NCI-H2107 treated with DMSO at 0.1 percent for 48 hours (cell line): Measurements from ENCODE around the gene ERP27.

Experiments used
- DNase-seq: peaks from one replicate; lab custom pipeline; 2025; ENCODE audit not compliant: unreplicated experiment; lab: John Stamatoyannopoulos, UW

ERP27 gene

DNA sequence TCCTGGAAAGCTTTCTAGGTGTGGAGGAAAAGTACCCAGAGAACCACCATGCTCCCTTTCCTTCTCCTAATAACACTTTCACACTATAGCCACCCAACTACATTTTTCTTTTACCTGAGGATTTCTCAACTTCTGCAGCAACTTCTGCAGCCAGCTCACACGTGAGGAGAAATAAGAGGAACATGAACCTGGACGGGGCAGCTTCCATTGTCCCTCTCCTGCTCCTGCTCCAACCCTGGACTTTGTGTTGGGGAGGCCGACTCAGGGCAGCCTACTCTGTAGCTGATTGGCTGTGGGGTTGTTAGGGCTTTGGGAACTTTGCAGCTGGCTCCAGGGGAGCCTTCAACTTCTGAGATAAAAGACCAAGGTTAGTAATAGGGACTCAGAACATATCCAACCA, at the start of gene ERP27:
TSS of gene ERP27 (minus strand) at position 237 of the 400 bp plus-strand sequence. CDS start at position 208, 29 bp downstream.
- DNase-seq = no peak

DNA sequence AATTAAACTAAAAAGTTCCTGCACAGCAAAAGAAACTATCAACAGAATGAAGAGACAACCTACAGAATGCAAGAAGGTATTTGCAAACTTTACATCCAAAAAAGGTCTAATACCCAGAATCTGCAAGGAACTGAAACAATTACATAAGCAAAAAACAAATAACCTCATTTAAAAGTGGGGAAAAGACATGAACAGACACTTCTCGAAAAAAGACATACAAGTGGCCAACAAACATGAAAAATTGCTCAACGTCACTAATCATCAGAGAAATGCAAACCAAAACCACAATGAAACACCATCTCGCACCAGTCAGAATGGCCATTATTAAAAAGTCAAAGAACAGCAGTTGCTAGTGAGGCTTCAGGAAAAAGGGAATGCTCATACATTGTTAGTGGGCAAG, 49.7 kb upstream of the ERP27 start:
- no peak for DNase-seq

DNA sequence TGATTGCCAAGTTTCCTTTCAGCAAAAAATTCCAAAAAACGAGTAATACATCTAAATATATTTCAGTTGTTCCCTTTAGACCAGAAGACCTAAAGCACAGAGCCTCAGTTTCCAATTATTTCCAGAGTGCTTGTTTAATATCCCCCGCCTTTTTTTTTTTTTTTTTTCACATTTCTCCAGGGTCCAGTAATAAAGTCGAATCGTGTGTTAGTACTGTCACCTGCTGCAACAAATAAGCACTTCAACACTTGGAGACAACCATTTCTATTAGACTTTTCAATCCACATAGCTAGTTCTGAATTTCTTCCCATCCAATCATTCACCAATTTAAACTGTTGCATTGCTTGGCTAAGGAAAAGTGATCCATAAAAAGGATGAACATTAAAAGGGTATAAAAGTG, 48.1 kb upstream of the ERP27 start:
- DNase-seq = no peak

DNA sequence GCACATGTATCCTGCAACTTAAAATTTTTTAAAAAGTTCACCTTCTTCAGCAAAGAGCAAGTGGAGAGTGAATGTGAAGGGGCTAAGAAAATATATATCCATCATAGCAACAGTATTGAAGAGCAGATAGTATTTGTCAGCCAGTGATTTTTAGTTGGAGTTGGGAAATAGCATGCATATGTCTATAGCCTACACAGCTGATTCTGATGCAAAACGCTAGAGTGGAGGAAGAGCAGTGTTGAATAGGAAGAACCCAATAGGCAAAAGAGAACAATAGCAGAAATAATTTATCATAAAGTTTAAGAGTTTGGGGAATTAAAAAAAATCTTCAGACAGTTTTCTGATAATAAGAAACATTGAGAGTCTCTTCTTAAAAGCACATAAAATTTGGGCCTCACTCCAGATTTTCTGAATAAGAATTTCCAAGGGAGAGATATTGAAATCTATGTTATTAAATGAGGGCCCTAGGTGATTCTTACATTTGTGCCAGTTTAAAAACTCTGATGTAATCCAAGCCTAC, 46.5 kb upstream of the ERP27 start:
- no peak for DNase-seq

DNA sequence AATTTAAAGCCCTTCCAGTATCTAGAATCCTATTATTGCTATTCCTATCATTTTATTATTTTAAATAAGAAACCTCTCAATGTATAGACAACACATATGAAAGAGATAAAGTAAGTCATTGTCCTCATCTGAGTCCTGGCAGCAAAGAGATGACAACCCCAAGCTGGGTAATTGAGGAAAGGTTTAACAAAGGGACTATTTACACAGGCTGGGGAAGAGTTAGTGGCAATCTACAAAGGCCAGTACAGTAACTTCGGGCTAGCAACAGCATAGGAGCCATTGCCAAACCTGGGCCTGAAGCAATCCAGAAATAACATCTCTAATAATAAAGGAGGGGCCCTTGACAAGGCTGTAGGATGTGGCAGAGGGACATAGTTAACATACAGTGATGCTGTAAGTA, 45.7 kb upstream of the ERP27 start:
- DNase-seq = no peak

DNA sequence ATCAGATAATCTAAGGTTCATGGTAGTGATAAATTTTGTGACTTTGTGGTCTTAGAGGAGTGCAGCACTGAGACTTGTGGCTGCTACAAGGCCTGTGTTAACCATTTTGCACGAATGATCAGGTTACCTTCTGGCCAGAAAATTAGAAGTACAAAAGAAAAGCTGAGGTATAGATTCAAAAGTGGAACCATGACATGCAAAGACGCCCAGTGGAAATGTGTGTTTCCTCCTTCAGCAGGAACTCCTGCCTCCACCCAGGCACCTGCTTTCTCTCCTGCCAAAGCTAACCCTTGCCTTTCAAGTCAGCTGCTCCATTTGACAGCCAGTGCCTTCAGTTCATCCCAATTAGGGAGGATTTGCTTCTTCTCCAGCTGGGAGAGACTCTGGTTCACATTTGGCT, 44.7 kb upstream of the ERP27 start:
- DNase-seq = no peak

DNA sequence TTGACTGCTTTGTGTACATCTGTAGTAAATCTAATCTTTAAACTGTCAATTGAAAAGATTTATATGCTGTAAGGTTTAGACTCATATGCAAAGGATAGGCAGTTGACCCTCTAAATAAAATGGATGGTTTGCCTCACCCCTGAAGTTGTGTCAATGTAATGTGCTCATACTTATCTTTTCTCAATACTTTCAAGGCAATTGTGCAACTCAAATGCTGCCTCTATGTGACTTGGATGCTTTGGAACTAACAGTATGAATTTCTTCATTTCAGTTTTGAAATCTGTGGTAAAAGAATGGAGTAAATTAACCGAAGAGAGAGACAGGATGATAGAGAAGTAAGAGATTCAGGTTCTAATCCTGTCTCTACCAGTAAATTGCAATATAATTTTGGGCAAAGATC, 44.2 kb upstream of the ERP27 start:
- no peak for DNase-seq

DNA sequence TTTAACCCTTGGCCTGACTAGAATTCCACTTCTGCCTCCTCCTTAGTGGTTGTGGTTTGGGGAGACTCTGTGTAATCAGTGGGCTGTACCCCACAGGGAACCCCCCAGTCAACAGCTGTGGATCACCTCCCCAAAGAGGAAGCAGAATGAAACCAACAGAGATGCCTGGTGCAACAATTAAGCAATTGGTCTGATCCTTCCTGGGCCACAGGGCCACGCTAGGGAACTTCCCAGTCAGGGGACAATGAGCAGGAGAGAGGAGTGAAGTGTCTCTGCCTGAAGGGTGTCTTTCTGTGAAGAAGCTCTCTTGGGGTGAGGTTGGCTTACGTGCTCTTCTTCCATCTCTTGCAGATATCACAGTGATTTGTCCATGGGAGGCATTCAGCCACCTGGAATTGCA, 42.7 kb upstream of the ERP27 start:
- no peak for DNase-seq

DNA sequence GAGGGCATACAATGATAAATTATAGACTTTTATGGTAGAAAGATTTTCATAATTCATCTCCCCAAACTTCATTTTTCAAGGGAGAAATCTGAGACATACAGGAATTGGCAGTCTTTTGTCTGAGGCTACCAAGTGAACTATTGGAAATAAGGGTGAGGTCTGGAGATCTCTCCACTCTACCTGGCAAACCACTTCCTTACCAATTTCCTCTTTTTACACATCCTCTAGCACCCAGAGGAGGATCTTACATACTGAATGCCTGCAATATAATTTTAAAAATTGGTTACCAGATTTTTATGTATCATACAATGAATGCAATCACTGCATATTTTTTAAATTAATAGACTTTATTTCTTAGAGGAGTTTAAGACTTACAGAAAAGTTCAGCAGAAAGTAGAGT, 41.1 kb upstream of the ERP27 start:
- no peak for DNase-seq

DNA sequence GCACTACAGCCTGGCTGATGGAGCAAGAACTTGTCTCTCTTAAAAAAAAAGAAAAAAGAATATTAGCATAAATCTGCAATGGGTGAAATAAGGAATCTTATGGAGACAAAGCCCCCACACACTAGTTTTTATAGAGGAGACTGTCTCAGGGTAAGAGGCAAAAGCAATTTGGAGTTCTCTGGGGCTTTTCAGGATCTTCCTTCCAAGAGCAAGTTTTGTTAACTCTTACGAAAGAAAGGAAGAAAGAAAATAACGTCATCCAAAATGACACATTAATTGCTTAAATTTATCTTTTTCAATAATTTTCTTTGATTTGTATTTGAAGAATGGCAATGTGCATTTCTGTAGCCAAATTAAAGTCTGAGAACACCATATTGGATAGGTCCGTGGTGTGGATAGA, 38.3 kb upstream of the ERP27 start:
- DNase-seq = no peak

DNA sequence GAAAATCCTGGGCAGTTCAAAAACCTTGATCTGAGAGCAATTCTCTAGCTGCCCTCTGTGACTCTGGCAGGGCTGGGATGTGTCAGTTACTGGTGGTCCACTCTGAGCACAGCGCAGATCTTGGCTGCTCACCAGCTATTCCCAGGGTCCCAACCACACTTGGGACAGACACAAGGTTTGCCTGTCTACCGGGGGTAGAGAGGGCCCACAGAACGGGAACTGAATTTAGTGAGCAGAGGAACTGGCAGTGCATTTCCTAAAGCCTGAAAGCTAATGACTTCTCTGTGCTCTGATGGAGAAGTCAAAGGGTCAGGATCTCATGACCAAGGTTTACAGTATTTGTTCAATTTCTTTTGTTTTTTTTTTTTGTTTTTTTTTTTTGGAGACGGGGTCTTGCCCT, 37.1 kb upstream of the ERP27 start:
- no peak for DNase-seq

DNA sequence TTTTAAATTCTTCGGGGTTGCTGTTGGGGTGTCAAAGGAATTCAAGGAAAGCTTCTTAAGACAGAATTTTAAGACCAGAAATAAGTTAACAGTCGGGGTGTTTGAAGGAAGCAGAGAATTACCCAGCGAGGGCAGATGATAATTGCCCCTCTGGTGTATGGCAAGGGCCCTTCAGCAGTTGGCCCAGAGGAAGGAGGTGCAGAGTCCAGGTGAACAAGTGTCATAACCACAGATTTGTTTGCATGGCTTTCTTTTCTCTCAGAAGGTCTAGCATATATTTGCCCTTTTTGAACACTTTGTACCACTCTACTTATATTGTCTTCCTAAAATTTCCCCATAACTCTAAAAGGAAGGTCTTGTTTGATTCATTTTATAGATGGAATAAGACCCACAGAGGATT, 36.3 kb upstream of the ERP27 start:
- no peak for DNase-seq

DNA sequence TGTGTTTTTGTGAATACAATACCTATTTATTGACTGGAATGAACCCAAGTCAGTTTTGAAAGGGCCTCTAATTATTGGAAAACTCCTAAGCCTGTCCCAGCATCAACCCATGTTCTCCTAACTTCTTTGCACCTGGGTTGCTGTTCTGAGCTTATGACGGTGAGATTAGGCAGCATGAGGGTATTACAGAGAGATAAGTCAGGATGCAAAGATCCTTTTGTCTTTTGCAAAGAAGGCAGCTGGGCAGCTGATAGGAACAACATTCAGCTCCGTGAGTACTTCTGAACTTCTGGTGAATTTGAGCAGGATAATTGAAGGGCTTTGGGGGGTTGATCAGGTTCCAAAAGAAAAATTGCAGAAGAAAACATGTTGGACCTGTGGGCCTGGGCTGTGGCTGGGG, 34.5 kb upstream of the ERP27 start, which contains the start of gene PDE6H:
TSS of gene PDE6H (plus strand) at position 227 of the 400 bp plus-strand sequence. CDS start 4,971 bp downstream, outside the sequence.
- DNase-seq = no peak

DNA sequence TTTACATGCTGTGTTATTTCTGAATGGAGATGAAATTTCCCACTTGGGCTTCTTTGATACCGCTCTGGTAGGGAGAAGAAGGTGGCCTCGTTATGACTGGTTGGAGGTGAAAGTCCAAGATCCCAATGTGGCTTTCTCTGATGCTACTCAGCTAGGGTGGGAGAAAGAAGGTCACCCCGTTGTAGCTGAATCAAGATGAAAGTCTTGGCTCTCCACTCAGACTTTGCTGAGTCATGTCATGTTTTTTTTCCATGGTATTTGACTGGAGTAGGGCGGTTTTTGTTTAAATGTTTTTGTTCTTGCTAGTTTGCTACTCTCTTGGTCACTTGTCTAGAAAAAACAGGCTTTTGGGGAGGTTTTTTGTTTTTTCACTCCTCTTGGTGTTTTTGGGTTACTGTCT, 32.1 kb upstream of the ERP27 start:
- DNase-seq = no peak

DNA sequence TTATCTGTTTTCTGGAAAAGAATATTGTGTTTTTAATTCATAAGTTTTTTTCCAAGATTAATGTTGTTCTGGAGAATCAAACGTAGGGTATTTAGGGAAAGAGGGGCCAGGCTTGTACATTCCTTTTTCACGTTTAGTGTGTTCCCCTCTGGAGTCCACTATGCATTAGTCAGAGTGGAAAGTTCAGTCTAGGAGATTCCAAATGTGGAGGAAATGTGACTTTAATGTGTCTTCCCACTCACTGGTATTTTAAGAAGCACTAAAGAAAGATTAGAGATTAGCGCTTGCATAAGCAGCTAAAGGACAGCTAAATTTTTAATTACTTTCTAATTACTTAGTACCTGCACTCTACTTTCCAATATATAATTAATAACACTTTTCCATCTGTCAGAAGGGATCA, 30.1 kb upstream of the ERP27 start:
- DNase-seq = no peak

DNA sequence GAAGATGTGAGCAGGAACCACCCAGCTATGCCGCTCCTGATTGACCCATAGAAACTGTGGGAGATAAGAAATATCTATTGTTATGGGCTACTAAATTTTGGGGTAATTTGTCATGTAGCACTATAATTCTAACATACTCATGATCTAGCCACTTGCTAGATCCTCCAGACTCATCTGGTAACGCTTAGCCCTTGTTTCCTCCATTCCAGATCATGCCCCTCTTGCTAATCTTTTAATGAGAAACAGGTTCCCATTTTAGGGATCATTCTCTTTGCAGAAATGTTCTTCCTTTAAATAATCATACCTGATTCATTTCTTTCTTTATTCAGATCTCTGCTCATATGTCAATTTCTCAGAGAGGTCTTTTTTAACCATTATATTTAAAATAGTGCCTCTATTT, 26.9 kb upstream of the ERP27 start:
- DNase-seq = no peak

DNA sequence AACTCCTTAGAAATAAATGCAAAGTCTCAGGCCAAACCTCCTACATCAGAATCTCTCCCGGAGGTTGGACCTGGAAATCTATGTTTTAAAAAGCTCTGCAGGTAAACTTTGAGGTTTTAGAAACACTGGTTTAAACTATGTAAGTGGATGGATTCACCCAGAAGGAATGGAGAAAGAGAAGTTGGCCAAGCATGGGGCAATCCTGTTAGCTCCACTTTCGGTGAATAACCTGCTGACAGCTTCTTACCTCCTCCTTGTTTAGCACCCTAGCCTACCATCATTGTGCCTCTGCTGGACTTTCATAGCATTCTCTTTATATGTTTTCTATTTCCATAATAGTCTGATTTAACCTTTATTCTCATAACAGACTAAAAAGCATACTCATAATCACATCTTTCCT, 26.1 kb upstream of the ERP27 start:
- no peak for DNase-seq

DNA sequence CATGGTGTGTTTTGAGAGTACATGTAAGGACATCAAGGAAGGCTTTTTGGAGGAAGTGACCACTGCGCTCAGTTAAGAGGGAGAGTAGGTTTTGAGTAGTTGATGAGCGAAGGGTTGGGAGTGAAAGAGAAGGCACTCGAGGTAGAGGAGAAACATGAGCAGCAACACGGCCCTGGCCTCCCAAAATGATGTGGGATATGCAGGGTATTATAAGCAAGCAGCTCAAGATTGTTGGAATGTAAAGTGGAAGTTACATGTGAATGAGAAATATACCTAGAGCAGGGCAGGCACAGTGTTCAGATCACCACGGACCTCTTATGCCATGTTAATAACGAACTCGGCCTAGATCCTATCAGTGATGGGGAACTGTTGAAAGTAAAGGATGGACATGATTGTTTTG, 25.2 kb upstream of the ERP27 start:
- DNase-seq = no peak

DNA sequence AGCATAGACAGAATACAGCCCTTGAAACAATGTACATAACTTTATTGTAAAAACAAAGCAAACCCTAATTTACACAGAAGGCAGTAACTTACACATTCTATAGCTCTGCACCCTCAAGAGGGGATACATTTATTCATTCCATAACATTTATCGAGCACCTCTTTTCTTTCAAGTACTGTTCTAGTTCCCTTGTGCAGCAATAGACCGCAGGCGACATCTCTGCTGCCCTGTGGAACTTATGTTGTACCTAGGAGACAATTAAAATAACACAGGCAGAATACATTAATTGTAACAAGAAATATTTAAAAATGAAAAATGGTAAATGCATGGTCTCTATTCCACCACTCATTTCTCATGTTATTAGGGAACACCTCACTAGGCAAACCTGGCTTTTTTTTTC, 24.5 kb upstream of the ERP27 start:
- DNase-seq = no peak

DNA sequence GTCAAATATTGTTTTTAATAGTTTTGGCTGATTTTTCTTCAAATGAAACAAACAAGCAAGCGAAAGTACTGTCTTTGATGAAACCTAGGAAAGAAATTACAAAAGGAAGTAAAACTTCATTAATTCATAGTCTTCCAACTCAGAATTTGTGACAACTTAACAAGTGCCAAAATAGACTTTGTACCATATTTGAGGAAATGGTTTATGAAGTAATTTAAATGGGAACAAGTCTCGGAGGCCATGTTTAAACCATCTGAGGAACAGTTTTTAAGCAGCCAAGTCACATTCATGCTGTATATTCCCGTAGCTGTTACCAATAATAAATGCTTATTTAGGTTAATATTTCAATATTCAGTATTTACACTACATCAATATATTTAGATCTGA, 23.8 kb upstream of the ERP27 start:
- no peak for DNase-seq

DNA sequence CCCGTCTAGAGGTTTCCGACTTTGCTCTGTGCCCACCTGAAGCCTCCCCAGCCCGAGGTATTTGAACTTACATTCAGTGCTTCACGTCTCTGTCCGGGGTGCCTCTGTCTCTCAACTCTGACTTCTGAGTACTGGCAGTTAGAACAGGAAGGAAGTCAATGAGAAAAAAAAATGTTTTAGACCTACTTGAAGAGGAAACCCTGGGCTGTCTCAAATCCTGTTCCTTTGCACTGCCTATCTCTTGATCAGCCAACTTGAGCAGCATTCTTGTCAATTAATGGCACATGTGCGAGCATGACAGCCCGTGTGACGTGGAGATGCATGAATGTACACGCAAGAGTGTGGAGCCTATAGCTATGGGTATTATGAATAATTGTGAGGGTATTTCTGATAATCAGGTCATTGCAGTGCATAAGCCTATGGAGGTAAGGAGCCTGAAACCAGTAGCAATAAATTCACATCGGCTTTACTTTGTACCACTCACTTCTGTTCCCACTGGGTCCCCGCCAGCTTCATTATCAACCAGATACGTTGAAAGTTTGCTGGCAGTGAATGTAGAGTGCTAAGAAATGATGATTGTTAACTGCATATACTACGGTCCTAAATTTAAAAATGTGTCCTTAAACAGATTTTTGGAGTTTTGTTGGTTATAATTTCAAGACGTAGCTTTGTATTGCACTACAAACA, 23.3 kb upstream of the ERP27 start, which contains the start of gene ARHGDIB:
TSS of gene ARHGDIB (minus strand) at position 136 of the 687 bp plus-strand sequence. CDS start 10,889 bp downstream, outside the sequence.
- no peak for DNase-seq

DNA sequence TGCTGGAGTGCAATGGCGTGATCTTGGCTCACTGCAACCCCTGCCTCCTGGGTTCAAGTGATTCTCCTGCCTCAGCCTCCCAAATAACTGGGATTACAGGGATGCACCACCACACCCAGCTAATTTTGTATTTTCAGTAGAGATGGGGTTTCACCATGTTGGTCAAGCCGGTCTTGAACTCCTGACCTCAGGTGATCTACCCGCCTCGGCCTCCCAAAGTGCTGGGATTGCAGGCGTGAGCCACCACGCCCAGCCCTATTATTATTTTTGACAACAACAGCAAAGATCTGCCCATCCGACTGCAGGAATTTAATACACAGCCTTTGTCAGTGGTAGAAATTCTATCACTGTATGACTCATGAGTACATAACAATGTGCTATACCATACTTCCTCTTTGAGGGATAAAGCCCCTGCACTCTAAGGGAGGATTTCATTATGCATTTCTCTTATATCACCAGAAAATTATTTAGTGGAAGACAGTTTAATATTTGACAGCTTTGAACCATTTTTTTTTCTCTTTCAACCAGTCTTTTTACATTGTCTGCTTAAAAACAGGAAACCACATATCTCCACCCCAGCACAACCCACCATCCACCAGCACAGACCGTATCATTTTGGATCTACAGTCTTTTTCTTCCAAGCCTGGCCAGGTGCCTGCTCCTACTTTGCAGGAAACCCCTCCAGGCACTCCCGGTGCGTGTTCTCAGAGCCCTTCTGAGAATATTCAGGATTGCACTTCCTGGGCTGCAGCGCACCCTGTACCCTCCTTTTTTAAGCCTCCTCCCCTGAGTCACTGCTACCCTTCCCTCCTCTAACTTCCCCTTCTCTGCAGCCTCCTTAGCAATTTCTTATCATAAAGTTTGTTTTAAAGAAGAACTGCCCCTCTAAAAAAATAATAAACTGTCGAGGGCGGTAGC, 22.5 kb upstream of the ERP27 start:
- no peak for DNase-seq
